Fibroblast of skin of scalp (primary cell): ENCODE results near the gene LYZL6. TPM values are rescaled to one million over a fixed set of nuclear protein-coding genes. Genes with fewer than 3 reads are reported as not detected.

Experiments
- DNase-seq: peaks from one replicate; pipeline ENCODE4 v3.0.0-alpha.2; 2013
- polyA plus RNA-seq, 2 experiments: library from polyadenylated mRNA; unstranded; fragments of 120-200 nt; gene quantifications; one replicate each; pipeline ENCODE4 v1.2.1, GENCODE V29; 2013; ENCODE audit not compliant: insufficient read length in 2 of 2

The LYZL6 gene, protein sequence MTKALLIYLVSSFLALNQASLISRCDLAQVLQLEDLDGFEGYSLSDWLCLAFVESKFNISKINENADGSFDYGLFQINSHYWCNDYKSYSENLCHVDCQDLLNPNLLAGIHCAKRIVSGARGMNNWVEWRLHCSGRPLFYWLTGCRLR
- not detected for polyA plus RNA-seq (2013, experiment 1 of 2; ENCODE audit: insufficient read length)
- not detected for polyA plus RNA-seq (2013, experiment 2 of 2; ENCODE audit: insufficient read length)

DNA sequence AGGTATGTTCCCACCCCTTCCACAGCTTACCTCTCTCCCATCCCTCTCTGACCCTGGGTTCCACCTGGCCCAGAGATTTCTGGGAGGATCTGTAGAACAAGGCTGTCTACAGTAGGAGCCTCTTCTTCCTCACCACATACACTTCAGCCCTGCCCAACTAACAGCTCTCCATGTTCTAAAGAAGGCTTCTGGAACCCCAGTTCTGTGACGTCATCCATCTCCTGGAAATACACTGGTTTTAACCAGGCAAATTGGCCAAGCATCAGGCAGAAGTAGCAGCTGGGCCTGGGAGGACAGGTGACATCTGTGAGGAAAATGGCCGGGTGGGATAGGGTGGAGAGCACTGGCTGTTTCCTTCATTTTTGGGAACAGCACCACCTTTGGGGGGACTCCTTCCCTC, at the start of gene LYZL6:
Gene LYZL6, minus strand, starts transcription at position 177 of the 400 bp plus-strand sequence. CDS start 4,357 bp downstream, outside the sequence.
- no peak for DNase-seq

DNA sequence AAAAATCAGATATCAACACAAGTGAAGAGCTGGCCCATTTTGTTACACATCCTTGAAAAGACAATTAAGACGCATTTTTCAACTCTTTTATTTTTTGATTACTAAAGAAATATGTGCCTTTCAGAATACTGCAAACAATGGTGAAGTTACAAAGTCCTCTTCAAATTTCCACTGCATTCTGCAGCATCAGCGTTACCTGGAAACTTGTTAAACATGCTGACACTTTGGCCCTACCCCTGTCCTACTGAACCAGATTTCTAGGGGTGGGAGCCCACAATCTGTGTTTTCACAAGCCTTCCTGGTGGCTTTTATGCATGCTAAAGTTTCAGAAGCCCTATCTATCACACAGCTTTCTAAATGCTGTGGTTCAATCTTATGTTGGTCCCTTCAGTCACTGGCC, 47.6 kb upstream of the LYZL6 start:
- no peak for DNase-seq

DNA sequence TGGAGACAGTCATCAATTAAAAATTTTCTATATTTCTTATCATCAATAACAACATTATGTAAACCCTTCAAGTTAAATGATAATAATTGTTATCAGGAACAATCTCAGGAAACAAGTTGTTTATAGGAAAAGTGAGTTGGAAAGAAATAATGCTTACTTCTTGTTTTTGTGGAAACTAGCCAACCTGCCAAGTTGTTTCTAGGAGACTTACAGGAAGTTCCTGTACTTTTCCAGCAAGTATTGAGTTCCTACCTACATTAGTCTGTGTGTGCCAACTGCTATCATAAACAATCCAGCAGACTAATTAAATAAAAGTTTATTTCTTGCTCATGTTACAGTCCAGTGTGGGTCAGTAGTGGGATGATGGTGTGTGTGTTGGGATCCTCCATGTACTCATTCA, 44.7 kb upstream of the LYZL6 start:
- DNase-seq, result no peak

DNA sequence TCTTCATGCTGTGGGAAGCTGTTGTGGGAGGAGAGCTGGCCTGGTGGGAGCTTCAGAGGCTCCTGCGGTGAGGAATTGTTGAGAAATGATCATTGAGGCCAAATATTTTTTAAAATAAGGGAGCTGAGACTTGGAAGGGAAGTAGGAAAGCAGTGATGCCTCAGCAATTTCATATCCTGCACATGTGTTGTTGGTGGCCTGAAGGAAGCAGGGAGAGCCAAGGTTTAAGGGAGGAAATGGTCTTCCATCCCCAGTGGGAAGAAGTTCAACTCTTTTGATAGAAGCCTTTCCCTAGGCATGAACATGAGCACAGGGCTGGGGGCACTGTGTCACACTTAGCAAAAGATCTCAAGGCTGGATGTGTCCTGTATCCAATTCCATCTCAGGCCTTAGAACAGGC, 43.1 kb upstream of the LYZL6 start, which contains the start of gene CCL14:
Gene CCL14, minus strand, starts transcription at position 87 of the 400 bp plus-strand sequence. Its CDS starts 80 bp downstream, at position 7.
- DNase-seq, result no peak

DNA sequence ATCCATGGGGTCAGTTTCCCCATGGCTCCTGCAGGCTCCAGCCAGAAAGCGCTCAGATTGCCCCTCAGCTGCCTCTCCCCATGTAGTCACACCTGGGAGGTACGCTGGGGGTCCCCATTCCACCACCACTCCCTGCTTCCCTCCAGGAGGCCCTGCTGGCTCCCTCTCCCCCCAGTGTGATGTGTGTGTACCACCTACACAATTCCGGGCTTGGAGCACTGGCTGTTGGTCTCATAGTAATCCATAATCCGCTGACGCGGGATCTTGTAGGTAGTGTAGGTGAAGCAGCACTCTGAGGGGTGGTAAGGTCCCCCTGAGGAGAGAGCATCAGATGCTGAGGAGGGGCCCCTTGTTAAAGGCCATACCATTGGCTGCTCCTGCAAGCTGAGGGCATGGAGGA, 40.6 kb upstream of the LYZL6 start:
- no peak for DNase-seq

DNA sequence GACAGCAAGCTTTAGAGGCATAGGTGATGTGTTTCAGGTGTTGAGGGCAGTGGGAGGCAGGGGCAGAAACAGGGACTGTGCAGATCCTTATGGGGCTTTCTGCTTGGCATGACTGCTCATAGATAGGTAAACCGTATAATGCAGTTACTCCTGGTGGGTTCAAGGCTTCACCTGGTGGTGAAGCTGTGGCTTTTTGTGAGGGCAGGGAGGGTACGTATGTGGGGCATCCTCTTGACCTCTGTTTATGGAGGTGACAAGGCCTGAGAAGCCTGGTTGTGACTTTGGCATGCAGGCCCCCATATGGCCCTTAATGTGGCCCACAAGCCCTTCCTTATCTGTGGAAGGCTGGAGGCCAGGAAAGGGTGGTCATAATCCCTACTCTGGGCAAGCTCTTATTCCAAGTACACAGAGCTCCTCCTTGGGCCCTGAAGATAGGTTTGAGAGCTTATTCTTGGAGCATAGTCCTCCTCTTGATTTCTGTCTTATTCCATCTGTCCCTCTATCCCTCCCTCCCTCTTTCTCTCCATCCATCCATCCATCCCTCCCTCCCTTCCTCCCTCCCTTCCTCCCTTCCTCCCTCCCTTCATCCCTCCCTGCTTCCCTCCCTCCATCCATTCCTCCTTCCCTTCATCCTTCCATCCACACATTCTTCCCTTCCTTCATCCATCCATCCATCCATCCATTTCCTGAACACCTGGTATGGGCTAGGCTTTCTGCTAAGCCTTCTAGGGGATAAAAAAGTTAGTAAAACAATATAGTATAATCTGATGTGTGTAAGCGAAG, 39.1 kb upstream of the LYZL6 start:
- DNase-seq, result no peak

DNA sequence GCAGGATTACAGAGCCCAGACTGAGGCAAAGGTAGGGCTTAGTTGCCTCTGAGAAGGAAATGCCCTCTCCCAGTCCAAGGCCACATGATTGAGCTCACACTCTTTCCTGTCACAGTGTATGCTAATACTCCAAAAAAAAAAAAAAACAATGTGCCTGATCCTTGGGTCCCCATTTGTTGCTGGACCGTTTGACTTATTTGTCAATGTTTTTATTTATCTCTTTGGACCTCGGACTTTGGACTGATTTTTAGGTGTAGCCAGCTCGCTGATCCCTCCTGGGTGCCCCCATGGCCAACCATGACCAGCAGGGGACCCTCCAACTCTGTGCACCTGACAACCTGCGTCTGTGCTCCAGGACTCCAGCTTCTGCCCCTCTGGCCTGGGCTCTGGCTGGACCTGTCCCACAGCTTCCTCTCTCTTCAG, 38.4 kb upstream of the LYZL6 start:
- no peak for DNase-seq

DNA sequence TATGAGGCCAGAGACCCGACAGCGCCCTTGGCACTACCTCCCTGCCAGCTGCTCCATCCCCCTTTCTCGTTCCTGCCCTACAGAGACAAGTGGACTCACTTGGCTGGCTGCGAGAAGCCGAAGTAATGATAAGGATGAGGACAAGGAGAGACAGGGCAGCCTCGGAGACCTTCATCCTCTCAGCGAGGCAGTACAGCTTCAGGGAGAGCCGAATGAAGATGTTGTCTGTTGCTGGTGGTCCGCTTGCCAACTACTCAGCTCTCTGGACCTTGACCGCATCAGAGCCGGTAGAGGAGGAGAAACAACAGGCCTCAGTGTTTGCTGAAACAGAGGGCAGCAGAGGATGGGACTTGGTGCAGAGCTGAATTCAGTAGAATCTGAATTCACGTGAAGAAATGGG, 37.7 kb upstream of the LYZL6 start, which contains the start of gene CCL16:
Gene CCL16, minus strand, starts transcription at position 252 of the 400 bp plus-strand sequence. Its CDS starts 77 bp downstream, at position 175.
- DNase-seq, result no peak

DNA sequence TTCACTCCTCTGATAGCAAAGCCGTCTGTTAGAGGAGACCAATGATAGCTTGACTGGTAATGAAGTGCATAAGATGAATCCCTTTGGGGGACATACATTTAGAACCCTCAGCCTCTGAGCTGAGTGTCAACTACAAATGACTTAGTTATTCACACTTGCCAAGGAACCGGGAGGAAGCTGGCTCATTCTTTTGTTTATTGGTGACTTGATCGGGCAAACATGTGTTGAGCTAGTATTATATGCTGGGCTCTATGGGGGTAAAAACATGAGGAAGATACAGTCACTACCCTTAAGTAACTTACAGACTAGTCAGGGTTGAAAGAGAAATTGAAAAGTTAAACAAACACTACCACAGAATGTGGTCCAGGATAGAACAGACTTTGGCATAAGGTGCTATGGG, 34.8 kb upstream of the LYZL6 start:
- DNase-seq, result no peak

DNA sequence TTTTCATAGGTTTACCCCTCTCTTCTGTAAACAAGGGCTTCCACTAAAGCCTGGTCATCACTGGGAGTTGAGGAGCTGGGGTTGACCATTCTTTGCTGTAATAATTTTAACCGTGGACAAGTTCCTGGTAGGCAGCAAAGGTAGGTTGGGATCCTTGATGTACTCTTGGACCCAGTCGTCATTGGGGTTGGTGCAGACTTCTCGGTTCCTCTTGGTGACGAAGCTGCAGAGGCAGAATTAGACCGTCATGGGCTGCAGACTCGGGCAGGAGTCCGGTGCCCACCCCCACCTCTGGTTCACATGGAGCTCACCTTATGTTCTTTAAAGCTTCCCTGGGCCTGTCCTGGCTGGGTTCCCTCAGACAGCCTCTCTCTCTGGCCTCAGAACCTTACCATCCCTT, 34.0 kb upstream of the LYZL6 start:
- DNase-seq, result no peak

DNA sequence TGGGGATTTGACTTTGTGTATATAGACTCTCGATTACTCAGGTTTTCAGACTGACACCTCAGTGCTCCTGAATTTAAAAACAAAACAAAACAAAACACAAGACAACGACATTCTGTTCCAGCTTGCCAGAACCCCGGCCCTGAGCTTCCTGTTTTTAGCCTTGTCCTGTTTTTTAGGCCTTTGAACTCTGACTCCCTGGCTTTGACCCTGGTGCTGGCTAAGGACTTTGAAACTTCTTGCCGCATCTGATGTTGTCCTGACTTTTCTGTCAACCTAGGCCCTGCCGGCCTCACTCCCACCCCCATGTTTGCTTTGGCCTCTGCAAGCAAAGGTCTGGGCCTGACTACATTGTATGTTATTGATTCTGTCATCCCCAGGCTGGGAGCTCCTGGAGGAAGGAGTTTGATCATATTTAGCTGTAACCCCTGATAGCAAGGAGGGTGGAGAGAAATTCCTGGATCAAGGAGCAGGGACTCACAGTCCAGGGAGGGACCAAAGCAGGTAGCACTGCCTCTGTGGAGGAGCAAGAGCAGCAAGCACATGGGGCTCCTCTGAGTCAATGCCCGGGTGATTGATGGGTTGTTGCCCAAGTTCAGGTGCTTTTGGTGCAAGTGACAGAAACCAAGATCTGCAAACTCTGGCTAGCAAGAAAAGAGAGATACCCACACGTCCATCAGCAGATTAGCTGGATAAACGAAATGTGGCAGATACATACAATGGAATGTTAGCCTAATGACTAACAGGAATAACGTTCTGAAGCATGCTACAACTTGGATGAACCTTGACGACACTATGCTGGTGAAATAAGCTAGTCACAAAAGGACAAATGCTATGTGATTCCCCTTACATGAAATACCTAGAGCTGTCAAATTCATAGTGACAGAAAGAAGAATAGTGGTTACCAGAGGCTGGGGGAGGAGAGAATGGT, 30.1 kb upstream of the LYZL6 start:
- DNase-seq, result peak; percentile 26

DNA sequence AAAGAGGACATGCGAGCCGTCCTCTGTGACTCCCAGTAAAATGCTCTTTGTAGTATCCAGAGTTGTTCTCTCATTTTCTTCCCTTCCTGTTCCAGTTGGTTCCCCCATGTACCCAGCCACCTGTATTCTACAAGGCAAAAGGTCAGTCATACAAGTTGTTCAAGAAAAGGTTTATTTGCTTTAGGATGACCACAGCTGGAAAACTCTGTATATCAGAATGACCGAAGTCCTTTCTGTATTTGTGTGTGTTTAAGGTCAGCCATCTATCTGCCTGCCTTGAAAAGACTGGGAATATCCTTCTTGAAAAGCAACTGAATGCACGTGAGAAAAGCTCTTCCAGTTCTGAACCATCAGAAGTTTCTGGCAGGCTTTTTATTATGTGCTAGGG, 29.4 kb upstream of the LYZL6 start:
- no peak for DNase-seq

DNA sequence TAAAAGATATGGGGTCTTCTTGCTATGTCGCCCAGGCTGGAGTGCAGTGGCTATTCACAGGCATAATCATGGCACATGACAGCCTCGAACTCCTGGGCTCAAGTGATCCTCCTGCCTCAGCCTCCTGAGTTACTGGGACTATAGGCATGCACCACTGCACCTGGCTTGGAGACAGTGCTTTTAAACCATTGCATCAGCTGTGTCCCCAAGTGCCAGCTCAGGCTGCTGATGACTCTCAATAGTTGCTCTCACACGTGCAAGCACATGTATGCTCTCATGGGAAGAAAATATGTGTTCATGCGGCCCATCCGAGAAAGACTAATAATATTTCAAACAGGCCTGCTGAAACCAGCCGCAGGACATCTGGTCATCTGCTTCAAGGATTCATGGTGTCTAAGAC, 29.0 kb upstream of the LYZL6 start:
- no peak for DNase-seq

DNA sequence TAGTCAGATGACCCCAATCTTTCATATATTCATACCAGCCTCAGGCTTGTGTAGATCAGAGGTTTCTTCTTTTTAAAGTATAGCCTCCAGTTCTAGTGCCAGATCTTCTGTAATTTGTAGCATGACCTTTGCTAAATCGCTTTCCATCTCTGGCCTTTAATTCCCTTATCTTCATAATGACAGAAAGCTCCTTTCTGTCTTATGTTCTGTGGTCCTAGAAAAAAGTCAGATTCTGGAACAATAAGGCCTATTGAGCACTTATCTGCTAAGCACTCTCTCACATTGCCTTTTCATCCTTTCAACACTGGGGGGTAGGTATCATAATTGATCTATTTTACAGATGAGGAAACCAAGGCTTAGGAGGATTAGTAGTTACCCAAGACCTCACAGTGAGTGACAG, 28.6 kb upstream of the LYZL6 start:
- no peak for DNase-seq

DNA sequence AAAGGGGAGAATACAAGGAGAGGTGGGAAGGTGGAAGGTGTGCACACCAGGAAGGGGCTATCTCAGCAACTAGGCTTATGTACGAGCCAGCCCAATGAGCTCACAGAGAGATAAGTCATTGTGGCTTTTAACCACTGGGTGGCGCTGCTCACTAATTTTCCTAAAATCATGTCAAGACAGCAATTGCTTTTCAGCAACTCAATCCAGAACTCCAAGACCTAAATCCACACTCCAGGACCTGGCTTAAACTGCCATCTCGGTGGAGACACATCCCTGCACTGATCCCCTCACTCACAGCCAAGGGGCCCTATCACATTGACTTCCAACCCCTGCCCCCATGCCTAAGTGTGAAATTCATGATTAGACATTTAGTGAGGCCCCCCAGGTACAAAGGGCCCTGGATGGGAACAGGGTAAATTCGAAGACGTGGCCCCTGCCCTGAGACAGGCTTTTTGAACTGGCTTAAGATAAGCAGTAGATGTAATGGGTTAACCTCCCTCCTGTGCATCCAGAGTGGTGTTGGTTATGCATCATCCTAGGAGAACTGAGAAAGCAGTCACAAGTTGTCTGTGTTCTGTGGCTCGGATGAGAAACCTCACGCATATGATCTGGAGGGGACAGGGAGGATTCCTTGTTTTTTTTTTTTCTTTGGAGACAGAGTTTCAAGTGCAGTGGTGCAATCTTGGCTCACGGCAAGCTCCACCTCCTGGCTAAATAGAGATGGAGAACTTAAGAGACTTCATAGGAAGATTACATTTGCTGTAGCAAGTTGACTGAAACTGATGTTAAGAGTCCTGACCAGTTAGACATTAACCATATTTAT, 26.3 kb upstream of the LYZL6 start:
- peak; percentile 72 for DNase-seq

DNA sequence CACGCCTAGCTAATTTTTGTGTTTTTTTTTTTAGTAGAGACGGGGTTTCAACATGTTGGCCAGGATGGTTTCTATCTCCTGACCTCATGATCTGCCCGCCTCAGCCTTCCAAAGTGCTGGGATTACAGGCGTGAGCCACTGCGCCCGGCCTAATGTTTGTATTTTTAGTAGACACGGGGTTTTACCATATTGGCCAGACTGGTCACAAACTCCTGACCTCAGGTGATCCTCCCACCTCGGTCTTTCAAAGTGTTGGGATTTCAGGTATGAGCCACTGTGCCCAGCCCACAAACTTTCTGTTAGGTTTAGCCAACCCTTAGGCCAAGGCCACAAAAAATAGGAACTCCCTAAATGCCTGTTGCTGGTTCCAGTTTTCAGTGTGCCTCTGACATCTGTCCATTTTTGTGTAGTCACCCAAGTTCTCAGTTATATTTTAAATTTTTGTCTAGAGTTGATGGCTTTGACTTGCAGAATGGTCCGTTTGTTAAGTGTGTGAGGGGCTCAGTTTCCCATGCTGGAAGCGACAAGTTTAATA, 25.1 kb upstream of the LYZL6 start:
- no peak for DNase-seq

DNA sequence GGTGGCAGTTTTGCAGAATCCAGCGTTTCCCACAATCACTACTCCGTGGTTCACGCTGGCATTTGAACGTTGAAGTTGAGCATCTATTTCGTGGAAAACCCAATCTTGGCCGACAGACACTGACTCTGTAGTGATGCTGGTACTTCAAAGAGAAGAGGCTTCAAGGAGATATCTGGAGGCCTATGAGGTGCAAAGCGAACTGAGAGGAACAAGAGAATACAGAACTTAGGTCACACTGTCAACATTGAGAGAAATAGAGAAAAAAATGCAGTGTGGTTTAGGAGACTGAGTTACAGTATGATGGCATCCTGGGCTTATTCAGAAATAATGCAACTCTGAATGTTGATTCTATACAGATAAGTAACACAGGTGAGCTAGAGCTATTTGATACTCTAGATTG, 21.8 kb upstream of the LYZL6 start:
- DNase-seq, result no peak

DNA sequence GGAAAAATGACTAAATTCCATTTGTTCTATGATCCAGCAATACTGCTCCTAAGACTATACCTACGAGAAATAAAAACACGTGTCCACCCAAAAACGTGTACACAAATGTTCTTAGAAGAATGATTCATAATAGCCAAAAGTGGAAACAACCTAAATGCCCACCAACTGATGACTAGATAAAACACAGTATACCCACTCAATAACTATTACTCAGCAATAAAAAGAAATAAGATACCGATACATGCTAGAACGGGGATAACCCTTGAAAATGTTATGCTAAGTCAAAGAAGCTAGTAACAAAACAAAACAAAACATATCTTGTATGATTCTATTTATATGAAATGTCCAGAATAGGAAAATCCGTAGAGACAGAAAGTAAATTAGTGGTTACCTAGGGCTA, 20.1 kb upstream of the LYZL6 start:
- DNase-seq, result no peak

DNA sequence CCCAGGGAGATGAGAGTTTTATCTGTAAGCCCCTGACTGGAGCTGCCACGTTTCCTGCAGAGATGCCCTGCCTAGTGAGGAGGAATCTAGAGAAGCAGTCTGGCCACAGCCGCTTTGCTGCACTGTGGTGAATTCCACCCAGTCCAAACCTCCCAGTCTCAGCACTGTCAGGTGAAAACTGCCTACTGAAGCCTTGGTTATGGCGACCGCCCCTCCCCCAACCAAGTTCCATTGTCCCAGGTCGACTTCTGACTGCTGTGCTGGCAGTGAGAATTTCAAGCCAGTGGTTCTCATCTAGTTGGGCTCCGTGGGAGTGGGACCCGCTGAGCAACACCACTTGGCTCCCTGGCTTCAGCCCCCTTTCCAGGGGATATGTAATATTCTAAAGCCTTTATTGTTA, 10.2 kb upstream of the LYZL6 start:
- no peak for DNase-seq

DNA sequence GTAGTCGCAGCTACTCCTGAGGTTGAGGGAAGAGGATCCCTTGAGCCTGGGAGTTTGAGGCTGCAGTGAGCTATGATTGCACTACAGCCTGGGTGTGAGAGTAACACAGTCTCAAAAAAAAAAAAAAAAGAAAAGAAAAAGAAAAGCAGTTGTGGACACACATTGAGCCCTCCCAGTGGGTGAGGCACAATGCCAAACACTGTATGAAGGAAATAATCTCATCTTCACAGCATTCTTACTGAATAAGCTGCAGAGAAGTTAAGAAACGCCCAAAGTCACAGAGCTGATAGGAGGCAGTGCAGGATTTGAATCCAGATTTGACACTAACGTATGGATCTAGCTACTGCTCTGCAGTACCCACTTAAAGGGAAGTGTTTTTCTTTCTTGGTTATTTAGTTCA, 5.9 kb upstream of the LYZL6 start:
- DNase-seq, result no peak

DNA sequence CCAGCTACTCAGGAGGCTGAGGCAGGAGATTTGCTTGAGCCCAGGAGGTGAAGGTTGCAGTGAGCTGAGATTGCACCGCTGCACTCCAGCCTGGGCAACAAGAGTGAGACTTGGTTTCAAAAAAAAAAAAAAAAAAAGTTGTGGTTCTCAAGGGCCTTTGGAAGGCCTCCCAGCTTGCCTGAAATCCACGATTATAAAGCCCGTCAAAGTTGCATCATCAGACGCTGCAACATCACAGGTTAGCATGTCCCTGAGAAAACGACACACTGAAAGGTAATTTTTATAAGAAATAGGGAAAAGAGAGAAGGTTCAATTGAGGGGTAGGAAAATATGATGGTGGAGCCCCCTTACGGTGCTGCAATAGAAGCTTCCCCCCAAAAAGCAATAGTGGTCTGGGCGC, 4.6 kb upstream of the LYZL6 start:
- no peak for DNase-seq

DNA sequence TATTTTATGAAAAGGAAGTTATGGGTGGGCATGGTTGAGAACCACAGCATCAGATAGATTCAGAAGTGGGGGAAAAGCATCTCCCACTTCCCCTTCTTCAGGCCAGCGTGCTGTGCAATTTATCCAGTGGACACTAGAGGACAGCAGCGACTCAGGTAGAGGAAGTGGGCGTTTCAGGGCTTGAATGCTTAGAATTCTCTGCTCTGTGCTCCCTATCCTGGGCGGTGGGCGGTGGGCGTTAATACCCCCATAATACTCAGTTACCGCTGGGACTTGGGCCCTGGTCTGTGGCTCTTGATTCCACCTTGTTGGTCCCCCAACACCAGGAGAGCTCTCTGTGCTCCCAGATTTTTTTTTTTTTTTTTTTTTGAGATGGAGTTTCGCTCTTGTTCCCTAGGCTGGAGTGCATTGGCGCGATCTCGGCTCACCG, 3.7 kb upstream of the LYZL6 start:
- DNase-seq, result peak; percentile 33
